Epithelial cell of proximal tubule (primary cell): ENCODE data around the gene CYP24A1. TPM values are rescaled to one million over a fixed set of nuclear protein-coding genes. Genes with fewer than 3 reads are reported as not detected.

Source experiments
- DNase-seq: peaks from one replicate; pipeline ENCODE4 v3.0.0-alpha.2; 2011; ENCODE audit warnings: low read depth
- H3K4me3 ChIP-seq: 2 replicates; pipeline ENCODE4 v1.5.1; 2011; ENCODE audit warnings: low read depth, mild to moderate bottlenecking, low read length
- total RNA-seq: library from RNA; depleted of rRNA; stranded (reverse); fragments of >200 nt; gene quantifications from 2 replicates; pipeline ENCODE4 v1.2.3, GENCODE V29; 2015
- TF ChIP-seq, protein P1 (sequence below): conservative IDR thresholded peaks from 2 replicates; pipeline ENCODE4 v1.5.1; 2012; ENCODE audit warnings: low read depth, mild to moderate bottlenecking, low read length

CYP24A1 gene
- total RNA-seq, 1 donor from 2014 or later = 1.5 TPM

DNA sequence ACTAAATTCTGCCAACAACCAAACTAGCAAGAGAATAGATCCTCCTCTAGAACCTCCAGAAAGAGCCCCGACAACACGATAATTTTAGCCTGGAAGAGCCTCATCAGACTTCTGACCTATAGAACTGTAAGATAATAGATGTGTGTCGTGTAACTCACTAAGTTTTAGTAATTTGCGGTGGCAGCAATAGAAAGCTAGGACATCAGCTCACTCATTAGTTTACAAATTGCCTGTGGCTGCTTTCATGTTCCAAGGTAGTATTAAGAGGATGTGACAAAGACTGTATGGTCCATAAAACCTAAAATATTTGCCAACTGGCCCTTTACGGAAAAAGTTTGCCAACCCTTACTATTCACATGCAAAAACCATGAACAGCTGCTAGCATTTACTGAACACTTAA, 17.3 kb downstream of the CYP24A1 start:
- TF ChIP-seq, protein P1, sequence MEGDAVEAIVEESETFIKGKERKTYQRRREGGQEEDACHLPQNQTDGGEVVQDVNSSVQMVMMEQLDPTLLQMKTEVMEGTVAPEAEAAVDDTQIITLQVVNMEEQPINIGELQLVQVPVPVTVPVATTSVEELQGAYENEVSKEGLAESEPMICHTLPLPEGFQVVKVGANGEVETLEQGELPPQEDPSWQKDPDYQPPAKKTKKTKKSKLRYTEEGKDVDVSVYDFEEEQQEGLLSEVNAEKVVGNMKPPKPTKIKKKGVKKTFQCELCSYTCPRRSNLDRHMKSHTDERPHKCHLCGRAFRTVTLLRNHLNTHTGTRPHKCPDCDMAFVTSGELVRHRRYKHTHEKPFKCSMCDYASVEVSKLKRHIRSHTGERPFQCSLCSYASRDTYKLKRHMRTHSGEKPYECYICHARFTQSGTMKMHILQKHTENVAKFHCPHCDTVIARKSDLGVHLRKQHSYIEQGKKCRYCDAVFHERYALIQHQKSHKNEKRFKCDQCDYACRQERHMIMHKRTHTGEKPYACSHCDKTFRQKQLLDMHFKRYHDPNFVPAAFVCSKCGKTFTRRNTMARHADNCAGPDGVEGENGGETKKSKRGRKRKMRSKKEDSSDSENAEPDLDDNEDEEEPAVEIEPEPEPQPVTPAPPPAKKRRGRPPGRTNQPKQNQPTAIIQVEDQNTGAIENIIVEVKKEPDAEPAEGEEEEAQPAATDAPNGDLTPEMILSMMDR = no peak
- H3K4me3 ChIP-seq = no peak overlapping the region
- DNase-seq = no peak

DNA sequence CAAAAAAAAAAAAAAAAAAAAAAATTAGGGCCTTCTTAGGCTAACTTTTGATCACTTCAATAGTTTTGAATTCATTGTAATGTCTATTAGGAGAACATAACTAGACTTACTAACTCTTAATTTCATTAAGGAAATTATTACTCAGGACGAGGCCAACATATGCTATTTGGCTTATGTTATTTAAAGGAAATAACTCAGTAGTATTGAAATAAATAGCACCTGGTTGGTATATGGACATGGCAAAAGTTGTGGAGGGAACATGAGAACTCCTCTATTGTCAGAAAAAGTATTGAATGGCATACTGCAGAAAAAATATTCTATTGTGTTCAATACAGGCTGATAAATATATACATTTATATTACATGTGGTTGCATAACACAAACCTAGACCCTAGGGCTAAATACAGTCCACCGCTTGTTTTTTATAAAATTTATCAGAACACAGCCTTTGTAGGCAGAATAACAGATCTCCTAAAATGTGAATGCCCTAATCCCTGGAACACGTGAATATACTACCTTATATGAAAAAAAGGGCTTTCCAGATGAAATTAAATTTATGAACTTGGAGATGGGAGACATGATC, 18.0 kb downstream of the CYP24A1 start:
- no peak overlapping the region for H3K4me3 ChIP-seq
- TF ChIP-seq, protein P1 = no peak
- DNase-seq = no peak

DNA sequence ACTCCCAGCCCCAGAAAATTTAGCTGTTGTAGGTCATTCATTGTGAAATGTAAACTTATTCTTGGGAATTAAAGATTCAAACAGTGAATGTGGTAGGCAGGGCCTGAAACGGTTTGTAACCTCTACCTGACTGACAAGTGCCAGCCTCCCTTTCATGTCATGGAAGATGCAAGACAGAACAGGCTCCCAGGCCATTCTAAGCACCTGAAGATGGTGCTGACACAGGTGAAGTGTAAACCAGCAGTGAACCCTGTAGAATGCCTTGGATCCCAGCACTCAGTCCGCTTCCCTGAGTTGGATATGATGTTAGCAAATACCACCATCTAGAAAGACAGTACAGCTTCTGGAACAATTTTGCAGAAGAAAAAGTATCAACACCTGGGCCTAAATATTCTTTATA, 19.3 kb downstream of the CYP24A1 start:
- no peak overlapping the region for H3K4me3 ChIP-seq
- no peak for DNase-seq
- TF ChIP-seq, protein P1 = no peak

DNA sequence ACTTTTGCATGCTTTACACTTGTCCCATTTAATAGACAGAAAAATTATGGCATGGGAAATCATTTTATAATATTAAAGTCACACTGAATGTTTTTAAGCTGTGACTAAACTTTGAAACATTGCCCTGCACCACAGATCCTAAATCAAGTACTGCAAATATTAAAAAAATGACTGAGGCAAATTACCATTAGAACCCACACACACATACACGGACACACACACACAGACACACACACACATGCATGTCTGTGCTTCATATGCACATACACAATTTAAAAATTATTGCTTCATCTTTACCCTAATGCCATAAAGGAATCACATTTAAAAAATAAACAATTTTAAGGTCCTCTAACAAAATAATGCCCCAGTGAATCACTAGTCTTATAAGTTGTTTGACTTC, 19.9 kb downstream of the CYP24A1 start:
- no peak for DNase-seq
- H3K4me3 ChIP-seq = no peak overlapping the region
- TF ChIP-seq, protein P1 = no peak

DNA sequence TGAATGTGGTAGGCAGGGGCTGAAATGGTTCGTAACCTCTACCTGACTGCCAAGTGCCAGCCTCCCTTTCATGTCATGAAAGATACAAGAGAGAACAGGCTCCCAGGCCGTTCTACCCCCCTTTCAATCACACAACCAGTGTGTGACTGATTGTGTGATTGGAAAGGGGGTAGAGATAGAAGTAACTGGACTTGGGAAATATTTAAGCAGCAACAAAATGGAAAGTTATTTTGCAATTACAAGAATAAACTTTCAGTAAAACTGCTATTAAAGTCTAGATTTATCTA, 20.8 kb downstream of the CYP24A1 start:
- no peak for DNase-seq
- no peak overlapping the region for H3K4me3 ChIP-seq
- TF ChIP-seq, protein P1 = no peak

DNA sequence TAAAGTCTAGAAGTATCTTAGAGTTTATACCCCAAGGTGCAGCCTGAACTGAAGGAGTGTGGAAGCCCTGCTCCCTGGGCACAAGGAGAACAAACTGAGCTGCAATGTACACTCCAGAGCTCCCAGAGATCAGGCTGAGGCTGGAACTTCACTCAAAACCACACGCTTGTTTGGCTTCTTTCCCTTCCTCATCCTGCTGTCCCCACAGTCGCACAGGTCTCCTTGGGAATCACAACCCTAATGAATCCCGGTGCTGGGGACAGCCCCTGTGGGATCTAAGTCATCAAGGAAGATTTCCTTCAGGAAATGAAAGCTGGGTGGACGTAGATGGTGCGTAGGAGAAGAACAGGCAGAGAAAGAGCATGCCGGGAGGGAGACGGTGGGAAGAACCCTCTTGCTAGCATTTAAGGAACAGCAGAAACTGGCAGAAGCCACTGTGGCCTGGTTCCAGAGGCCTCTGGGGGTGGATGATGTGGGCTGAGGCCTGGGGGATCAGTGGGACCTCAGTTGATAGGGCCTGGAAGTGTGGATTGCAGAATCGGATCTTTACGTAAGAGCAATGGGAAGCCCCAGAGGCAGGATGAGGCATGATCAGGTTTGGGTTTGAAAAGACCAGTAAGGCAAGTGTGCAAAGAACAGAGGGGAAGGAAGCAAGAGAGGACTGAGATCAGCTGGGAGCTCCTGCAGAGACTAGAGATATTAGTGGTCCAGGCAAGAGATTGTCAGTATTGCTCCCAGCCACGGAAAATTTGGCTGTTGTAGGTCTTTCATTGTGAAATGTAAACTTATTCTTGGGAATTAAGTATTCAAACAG, 21.4 kb downstream of the CYP24A1 start:
- no peak overlapping the region for H3K4me3 ChIP-seq
- DNase-seq = no peak

More for the DNA sequence above, 21.4 kb downstream of the CYP24A1 start:
- TF ChIP-seq, protein P1 = no peak
